GM03348 (cell line): Measurements from ENCODE around the gene OPN1SW.

Experiments
- DNase-seq: peaks from one replicate; pipeline ENCODE4 v3.0.0; 2012; ENCODE audit warnings: low spot score

OPN1SW gene

DNA sequence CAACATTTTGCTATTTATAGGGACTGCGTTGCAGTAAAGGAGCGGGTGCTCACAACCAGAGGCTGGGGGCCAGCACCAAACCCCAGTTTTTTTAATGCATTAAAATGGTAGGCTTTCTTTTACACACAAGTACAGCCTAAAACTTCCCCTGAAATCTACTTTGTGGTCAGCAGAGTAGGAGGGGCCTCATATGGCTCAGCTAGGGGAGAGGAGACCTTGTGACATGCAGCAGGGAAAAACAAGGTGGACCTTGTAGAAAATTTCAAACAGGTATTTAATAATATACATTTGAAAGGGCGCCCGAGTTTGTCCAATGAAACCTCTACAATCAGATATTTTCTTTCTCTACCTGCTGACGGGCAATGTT lies 17.6 kb upstream of the OPN1SW start:
- DNase-seq = no peak

DNA sequence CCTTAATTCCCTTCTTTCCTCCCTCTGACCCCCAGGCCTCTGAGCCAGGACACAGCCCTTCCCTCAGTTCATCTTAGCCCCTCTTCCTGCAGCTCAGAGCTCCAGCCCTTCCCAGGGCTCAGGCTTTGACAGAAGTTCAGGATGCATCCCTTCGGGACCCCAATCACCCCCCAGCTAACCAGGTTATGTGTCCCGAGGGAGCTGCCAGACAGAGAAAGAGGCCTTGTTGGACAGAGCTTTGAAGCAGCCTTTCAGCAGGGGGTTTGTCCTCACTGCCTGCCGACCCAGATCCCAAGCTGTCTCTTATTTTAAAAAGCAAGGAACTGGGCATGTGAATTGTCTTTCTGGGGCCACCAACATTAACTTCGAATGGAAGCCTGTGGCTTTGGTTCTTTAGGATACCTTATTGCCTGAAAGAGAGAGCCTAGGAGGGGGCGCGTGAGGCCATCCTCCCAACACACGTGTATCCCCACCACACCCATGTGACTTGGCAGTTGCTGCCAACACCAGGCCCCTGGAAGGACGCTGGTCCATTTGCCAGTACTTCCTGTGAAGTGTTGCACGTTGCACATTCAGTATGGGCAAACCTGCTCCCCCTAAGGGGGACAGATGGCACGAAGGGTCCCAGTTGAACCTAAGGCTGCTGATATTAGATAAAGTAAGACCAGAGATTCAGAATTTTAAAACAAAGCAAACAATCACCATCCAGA lies 17.0 kb upstream of the OPN1SW start:
- DNase-seq = no peak

DNA sequence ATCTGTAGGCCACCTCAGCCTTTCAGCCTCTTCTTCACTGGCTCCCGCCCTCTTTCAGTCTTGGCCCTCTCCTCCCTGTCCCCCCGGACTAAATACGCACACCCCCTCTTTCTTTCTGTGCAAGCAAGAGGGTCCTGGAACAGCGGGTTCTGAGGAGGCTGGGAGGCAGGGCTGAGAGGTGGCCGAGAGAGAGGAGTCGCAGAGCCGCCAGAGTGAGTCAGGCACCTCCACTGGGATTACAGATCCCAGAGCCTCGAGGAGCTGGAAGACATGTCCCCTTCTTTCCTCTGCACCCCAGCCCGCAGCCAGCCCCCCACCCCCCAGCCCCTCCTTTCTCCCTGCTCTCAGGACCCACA lies 16.4 kb upstream of the OPN1SW start:
- DNase-seq = peak; percentile 37

DNA sequence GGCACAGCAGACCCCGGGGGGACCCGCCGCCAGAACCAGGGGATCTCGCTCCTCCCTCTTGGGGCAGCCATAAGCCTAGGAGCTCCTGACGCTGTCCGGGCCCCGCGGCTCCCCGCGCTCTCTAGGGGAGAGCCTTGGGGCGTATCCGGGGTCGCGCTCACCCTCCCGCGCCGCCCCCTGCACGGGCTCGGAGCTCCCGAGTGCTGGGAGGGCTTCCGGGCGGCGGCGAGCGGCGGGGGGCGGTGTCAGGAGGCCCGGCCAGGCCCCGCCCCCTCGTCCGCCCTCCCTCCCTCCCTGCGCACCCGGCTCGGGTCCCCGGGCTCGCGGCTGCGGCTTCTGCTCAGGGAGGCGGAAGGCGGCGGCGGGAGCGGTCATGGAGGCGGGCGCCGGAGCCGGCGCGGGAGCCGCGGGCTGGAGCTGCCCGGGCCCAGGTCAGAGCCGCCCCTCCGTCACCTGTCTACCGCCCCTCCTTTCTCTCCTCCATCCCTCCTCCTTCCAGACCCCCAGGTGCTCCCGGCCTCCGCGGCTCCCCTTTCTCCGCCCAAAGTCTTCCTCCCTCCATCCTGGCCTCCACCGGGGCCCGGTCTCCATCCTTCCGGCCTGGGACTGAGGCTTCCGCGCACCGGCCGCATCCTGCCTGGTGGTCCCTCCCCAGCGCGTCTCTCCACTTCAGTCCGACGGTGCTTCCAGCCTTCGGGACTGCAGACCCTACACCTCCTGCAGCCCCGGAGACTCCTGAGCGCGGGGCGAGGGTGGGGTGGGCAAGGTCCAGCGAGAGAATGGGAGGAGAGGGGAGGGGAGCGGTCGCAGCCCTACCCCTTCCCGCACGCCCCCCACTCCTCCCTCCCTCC lies 15.8 kb upstream of the OPN1SW start, which contains the start of gene CCDC136:
TSS of gene CCDC136 (plus strand) at position 848 of the 851 bp plus-strand sequence. CDS start 444 bp downstream, outside the sequence.
- peak; percentile 96 for DNase-seq

DNA sequence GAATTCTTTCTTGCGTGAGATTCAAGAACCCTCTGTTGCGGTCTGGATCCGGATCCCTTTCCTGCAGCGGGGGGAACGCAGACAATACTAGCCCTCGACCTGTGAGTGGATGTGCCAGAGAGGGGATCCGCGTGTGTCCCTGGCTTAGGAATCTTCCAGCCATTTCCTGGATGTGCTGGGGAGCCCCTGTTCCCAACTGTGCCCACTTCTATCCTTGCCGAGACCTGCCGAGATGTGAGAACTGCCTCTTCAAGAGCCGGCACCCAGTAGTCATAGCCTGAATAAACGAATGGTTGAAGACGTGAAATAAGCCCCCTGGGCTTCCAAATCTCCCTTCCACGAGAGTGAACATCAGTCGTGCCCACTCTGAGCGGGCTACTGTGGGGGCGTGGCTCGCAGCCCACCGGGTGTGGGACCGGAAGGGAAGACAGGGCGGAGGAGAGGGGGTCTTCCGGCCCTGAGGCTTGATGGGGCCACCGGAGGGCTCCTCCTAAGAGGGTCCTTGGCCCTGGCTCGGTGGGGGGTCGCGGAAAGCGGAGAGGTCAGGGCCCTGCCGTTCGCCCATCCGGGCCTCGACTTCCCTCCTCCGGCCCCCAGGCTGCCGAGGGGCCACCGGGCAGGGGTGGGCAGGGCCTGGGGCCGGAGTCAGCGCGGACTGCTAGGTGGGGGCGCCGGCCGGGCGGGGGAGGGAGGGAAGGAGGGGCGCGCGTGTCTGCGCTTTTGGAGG lies 14.9 kb upstream of the OPN1SW start:
- no peak for DNase-seq

DNA sequence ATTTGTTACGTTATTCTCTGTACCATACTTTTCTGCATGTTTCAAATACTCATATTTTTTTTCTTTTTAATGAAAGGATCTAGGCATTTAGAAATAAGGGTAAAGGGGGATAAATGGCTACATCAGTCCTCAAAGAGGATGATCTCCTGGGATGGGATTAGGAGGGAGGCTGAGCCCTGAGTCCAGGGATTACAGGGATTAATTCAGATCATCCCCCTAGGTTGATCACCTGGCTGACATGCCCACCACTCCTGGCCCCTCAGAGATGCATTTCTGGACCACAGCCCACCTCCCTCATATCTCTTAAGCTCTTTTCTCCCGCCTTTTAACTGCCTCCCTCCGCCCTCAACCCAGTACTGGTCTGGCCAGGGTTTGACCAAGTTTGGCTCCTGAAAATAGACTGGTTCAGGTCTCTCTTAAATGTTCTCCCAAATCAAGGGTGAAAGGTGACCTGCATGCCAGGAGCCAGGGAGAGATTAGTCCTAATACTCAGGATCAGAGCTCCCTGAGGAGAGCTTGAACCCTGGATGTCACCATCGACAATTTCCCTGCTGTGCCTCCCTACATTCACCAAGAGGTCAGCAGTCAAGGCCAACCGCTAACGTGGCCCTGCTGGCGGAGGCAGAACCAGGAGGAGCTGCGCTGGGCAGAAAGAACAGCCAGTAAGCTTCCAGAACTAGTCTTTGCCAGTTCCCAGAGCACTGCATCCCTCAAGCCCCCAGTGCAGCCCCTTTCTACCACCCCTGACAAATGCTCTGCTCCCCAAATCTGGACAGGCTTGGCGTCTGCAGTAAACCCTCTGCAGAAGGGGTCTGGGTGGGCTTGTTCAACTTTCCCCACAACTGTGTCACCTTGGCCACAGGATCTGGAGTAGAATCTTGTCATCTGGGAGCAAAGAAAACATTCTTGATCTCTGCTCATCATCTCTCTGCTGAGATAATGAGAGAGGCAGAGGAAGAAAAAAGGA lies 13.1 kb upstream of the OPN1SW start:
- DNase-seq = no peak

DNA sequence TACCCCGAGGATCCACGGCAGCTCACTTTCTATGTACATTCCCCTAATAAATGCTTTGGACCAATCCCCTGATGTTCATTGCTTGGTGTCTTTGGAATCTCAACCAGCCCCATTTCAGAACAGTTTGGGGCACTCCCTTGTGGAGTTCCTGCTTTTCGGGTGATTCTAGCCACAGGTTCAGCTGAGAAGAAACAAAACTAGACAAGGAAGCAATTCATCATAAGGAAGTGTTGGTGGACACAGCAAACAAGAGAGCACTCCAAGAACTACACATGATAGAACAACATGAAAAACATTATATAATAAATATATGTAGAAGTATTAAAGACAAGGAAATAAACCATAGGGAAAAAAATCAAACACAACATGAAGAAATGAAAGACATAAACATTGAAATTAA lies 10.1 kb upstream of the OPN1SW start:
- DNase-seq = no peak

DNA sequence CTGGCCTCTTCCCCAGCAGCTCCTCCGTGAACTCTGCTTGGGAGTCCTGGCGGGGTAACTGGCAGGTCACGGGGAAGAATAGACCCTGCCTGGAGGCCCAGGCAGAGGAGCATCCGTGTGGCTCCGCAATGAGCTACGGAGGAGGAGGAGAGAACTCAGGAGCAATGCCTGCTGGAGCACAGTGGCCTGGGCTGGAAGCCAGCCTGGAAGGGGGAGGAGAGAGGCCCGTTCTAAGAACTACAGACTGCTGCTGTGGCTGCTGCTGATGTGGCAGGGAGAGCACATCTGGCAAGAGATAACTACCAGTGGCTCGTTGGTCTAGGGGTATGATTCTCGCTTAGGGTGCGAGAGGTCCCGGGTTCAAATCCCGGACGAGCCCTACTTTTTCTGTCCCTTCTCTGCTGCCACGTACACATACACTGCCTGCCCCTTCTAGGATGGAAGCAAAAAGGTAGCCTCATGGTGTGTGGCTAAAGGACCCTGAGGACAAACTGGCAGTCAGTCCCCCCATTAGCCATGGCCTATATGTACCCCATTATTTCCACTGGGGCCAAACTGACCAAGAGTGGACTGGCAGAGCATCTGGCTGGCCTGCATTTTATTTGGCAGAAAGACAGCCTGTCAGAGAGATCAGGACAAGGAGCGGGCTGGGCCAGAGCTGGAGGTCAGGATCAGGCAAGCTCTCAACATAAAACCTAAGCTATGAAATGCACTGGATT lies 7.7 kb upstream of the OPN1SW start:
- peak; percentile 82 for DNase-seq

DNA sequence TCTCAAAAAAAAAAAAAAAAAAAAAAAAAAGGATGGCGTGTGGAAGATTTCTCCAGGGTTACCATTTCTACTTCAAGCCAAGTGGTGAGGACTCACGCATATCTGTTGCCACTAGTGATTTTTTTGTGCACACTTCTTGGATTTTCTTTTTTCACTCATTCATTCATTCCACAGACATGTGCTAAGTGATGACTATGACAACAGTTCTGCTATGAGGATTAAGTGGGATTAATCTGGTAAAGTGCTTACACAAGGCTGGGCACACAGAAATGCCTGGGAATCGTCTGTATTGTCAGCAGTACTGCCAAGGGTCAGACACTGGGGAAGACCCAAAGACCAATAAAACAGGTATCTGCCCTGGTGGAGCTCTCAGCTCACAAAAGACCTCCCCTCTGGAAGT lies 6.3 kb upstream of the OPN1SW start:
- no peak for DNase-seq

DNA sequence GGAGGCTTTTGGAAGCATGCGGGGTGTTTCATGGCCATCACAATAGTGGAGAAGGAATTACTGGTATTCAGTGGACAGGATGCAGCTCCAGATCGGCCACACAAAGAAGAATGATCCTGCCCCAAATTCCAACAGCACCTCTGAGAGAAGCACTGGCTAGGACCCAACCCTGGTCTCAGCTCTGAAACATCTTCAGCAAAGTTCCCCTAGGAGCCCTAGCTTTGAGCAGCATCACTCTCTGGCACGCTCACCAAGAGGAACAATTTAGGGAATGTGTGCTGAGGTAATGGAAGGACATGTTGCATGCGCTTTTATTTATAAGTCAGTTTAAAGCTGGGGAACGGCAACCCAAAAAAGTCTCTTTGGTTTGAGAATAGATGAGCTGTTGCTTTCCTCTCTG lies 5.5 kb upstream of the OPN1SW start:
- peak; percentile 87 for DNase-seq

DNA sequence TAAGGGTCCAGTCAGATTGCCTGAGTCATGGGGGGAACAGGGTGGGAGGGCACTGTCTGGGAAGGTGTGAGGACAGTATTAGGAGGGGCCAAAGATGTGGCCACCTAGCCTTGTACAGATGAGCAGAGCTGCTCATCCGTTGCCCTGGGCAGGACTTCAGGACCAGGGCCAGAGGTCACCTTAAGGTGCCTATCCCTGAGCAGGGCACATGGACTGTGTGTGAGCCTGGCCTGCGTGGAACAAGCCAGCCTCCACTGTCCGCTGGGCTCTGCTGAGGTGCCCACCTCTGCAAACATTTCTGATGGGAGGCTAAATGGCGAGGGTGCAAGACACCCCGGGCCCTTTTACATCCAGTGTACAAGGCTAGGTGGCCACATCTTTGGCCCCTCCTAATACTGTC lies 3.4 kb upstream of the OPN1SW start:
- no peak for DNase-seq

DNA sequence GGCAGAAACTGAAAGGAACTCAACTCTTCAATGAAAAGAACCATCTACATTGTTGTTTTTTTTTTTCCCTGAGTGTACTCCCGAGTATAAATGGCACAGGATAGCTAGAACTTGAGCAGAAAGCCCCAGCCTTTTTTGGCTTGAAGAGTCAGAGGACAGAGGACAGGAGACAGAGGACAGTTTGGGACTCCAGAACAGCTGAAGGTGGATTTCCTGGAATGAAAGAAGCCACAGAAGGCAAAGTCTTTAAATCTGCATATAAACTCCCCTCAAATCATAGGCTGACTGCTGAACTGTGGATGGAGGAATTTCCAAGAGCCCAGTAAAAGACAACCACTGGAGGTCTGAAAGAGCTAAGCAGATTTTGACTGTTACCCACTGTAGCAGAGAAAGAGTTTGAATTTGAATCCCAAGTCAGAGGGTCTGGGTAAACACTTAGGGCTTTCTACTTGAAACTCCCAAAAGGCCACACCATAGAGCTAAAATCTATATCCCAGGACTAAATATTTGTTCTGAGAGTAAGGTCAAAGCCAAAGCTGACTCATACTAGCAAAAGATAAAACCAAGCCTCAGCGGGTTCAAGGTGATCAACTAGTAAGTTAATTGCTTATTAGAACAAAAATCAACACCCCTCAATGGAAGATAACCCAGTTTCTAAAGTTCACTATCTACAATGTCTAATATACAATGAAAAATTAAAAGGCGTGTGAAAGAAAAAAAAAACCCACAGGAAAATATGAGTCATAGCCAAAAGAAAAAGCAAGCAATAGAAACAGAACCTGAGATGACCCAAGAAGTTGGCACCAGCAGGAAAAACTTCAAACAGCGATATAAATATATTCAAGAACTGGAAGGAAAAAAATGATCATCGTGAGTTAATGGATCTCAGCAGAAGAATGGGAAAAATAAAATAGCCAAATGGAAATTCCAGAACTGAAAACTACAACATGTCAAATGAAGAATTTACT lies 1.8 kb upstream of the OPN1SW start:
- DNase-seq = no peak

DNA sequence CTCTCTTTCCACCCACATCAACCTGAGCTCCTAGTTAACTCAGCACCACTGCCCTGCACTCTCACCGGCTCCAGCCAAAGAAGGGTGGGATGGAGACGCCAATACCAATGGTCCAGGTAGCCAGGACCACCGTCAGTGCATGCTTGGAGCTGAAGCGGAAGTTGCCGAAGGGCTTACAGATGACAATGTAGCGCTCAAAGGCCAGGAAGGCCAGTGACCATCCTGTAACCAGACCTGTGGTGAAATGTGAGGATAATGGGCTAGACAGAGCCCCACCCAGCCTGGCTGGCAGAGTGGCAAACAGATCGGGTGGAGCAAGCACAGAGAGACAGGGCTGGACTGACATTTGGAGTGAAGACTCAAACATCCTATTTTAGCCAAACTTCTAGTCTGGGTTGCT lies 673 bp downstream of the OPN1SW start:
- DNase-seq = no peak

DNA sequence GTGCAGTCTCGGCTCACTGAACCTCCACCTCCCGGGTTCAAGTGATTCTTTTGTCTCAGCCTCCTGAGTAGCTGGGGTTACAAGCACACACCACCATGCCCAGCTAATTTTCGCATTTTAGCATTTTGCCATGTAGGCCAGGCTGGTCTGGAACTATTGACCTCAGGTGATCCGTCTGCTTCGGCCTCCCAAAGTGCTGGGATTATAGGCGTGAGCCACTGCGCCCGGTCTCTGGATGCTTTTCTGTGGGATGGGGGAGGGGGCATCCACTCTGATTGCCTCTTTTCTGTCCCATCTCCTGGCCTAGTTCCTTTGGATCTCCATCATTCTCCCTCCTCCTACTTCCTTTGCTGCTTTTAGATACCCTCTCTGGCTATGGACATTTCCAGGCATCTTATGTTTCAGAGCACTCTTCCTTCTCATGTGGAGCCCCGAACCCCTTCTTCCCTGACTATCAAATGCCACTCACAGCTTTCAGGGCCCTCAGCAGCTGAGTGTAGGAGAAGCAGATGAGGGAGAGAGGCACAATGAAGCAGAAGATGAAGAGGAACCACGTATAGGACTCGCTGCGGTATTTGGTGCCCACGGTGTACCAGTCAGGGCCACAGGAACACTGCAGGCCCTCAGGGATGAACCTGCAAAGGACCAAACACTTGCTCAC lies 1.4 kb downstream of the OPN1SW start:
- DNase-seq = no peak

DNA sequence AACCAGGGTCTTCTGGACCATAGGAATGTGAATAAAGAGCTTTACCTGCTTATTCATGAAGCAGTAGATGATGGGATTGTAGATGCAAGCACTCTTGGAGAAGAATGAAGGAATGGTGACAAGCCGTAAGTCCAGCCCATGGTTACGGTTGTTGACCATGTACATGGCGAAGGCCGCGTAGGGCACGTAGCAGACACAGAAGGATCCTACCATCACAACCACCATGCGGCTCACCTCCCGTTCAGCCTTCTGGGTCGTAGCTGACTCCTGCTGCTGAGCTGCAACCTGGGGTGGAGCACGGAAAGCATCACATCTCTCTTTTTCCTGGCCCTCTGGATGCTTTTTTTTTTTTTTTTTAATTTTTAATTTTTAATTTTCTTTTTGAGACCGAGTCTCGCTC lies 2.0 kb downstream of the OPN1SW start:
- no peak for DNase-seq

DNA sequence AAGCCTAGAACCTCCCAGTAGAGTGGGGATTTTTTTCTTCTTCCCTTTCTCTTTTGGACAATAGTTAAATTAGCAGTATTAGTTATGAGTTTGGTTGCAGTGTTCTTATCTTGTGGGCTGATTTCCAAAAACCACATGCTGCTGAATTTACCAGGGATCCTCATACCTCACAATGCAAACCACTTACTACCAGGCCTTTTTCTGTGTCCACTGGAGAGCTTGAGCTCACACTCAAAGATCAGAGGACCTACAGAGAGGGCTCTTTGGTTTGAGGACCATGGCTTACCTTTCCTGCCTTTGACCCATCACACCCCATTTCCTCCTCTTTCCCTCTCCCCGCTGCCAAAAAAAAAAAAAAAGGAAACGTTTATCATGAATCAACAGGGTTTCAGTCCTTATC lies 5.4 kb downstream of the OPN1SW start:
- DNase-seq = no peak

DNA sequence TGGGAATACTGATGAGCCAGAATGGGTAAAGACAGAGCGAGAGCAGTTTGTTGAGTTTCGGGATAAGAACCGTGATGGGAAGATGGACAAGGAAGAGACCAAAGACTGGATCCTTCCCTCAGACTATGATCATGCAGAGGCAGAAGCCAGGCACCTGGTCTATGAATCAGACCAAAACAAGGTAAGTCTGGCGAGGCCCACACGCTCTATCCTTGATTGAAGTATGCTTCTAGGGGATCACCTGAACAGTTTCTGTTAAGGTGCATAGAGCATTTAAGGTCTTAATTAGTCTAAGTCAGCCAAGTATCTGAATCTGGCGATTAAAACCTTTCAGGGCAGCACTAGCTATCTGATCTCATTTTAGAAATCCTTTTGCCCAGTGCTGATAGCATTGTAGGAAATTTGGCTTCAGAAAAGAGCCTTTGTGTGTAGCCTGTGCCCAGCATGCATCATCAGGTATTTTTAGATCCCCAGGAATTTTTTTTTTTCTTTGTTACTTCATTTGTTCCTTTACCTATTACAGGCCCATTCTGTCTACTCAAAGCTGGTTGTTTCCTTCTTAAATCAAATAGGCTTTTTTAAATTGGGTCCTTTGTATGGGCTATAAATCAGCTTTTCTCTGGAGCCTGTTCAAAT lies 8.0 kb downstream of the OPN1SW start:
- DNase-seq = no peak

DNA sequence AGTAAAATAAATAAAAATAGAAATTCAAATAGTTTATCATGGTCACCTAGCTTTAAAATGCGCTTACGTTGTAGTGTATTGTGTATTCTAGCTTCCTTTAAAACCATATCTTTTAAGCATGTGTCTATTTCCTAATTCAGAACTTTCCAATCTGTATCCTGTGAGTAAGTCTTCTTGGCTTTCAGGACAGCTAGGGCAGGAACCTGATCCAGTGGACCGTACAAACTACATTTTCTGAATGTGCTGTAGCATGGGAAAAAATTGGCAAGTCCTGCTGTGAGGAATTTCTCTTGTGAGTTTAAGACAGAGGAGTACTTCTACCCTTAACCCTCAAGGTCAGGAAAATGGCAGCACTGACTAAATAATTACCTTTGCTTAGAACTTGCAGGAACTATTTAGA lies 12.1 kb downstream of the OPN1SW start:
- DNase-seq = no peak

DNA sequence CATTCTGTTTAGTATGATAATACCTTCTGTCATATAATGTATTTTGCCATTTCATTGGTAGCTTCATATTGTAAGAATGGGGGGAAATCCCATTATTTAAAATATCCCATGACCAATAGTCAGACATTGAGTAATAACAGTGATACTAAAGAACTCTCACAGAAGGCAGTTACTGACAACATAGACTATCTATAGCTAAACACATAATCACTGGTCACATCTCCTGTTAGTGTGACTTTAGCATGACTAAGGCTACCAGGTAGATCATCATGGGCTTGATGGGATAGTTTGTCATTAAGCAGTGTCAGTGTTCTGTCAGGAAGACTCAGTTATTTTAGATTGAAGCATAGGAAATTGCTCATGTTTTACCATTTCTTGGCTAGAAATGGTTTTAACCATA lies 16.4 kb downstream of the OPN1SW start:
- DNase-seq = no peak
